Kidney epithelial cell (primary cell): Measurements from ENCODE around the gene MEF2C. TPM values are rescaled to one million over a fixed set of nuclear protein-coding genes. Genes with fewer than 3 reads are reported as not detected.

Experiments
- DNase-seq: peaks from one replicate; pipeline ENCODE4 v3.0.0-alpha.2; 2010; ENCODE audit warnings: low read depth
- H3K27me3 ChIP-seq: 2 replicates; pipeline ENCODE4 v1.6.0; 2011; ENCODE audit warnings: low read length; ENCODE audit not compliant: control insufficient read depth, insufficient read depth
- H3K36me3 ChIP-seq: 2 replicates; pipeline ENCODE4 v1.5.1; 2011; ENCODE audit warnings: low read length; ENCODE audit not compliant: control insufficient read depth, insufficient read depth
- H3K4me3 ChIP-seq: 2 replicates; pipeline ENCODE4 v1.5.1; 2011; ENCODE audit warnings: low read depth, mild to moderate bottlenecking, control low read depth, low read length
- CTCF ChIP-seq: IDR thresholded peaks from 2 replicates; pipeline ENCODE4 v1.5.1; 2011; ENCODE audit warnings: mild to moderate bottlenecking, moderate library complexity, low read length, control low read depth, inconsistent platforms; ENCODE audit not compliant: insufficient read depth, poor library complexity, severe bottlenecking
- total RNA-seq: library from RNA; depleted of rRNA; stranded (reverse); fragments of >200 nt; gene quantifications from 2 replicates; pipeline ENCODE4 v1.2.3, GENCODE V29; 2015

MEF2C gene
- total RNA-seq, 1 donor from 2014 or later: 4.8 TPM

GRCh38 chr5:88881571-88881971 lies 1.4 kb downstream of the MEF2C start:
- TF ChIP-seq CTCF: no peak
- DNase-seq: no peak
- no peaks in the 10 kb centered on the region for H3K36me3 ChIP-seq
- no peaks in the 10 kb centered on the region for H3K27me3 ChIP-seq
- H3K4me3 ChIP-seq: no peak overlapping the region

GRCh38 chr5:88880201-88880600 lies 2.8 kb downstream of the MEF2C start:
- TF ChIP-seq CTCF: no peak
- Histone ChIP-seq H3K36me3 (no peaks in the 10 kb centered on the region), H3K4me3 (no peak overlapping the region), H3K27me3 (no peaks in the 10 kb centered on the region)
- DNase-seq: no peak

GRCh38 chr5:88879724-88880123 lies 3.3 kb downstream of the MEF2C start:
- no peak overlapping the region for H3K4me3 ChIP-seq
- H3K36me3 ChIP-seq: no peaks in the 10 kb centered on the region
- H3K27me3 ChIP-seq: no peaks in the 10 kb centered on the region
- no peak for TF ChIP-seq CTCF
- no peak for DNase-seq

- H3K36me3 ChIP-seq: no peaks in the 10 kb centered on the region
- H3K4me3 ChIP-seq: no peak overlapping the region
- no peak for TF ChIP-seq CTCF
- no peak for DNase-seq
- H3K27me3 ChIP-seq: no peaks in the 10 kb centered on the region
These were observed 4.0 kb downstream of the MEF2C start for GRCh38 chr5:88878976-88879375.

GRCh38 chr5:88877826-88878225 lies 5.2 kb downstream of the MEF2C start:
- no peak for TF ChIP-seq CTCF
- H3K4me3 ChIP-seq: no peak overlapping the region
- no peaks in the 10 kb centered on the region for H3K27me3 ChIP-seq
- DNase-seq: no peak
- H3K36me3 ChIP-seq: no peaks in the 10 kb centered on the region

GRCh38 chr5:88876714-88877113 lies 6.3 kb downstream of the MEF2C start:
- no peak for DNase-seq
- Histone ChIP-seq H3K4me3 (no peak overlapping the region), H3K27me3 (no peaks in the 10 kb centered on the region), H3K36me3 (no peaks in the 10 kb centered on the region)
- no peak for TF ChIP-seq CTCF
